T-cell (primary cell): Measurements from ENCODE around the gene FRRS1L. TPM values are rescaled to one million over a fixed set of nuclear protein-coding genes. Genes with fewer than 3 reads are reported as not detected.

Source experiments
- ATAC-seq, 4 experiments: fragments of 200-7000 bp in 3 of 4; fragments of 150-1000 bp in 1 of 4; cut with Tn5 transposase; replicated peaks in 1 of 4; 1 replicate in 3 of 4; 2 replicates in 1 of 4; pipeline ENCODE4 v1.10.0; 2021; ENCODE audit warnings: moderate library complexity in 3 of 4, mild to moderate bottlenecking in 2 of 4, moderate number of reproducible peaks in 1 of 4
- CTCF ChIA-PET, 2 donors: fragments of 300-600 bp; sonication (Branson Sonifier 250); formaldehyde crosslinking; loops; one replicate each; lab custom pipeline; 2022; ENCODE audit warnings: antibody characterized with exemption in 2 of 2; lab: Charles Lee
- POLR2A ChIA-PET, 2 donors: fragments of 300-600 bp; sonication (Branson Sonifier 250); formaldehyde crosslinking; loops; one replicate each; lab custom pipeline; 2022; ENCODE audit warnings: antibody characterized with exemption in 2 of 2; lab: Charles Lee
- DNase-seq, 35 experiments: peaks; one replicate each; pipeline versions ENCODE4 v3.0.0 to v3.0.0-alpha.2; 2013 to 2023
- H3K27ac ChIP-seq: one replicate; pipeline ENCODE4 v1.5.1; 2013; ENCODE audit warnings: low read length
- H3K27me3 ChIP-seq, 2 experiments: replicated peaks in 1 of 2; 1 replicate in 1 of 2; 2 replicates in 1 of 2; pipeline versions ENCODE4 v1.6.1 to v1.7.0; 2013; ENCODE audit warnings: low read length in 1 of 2, mixed read lengths in 1 of 2; ENCODE audit not compliant: control insufficient read depth in 2 of 2, insufficient read depth in 2 of 2; ENCODE audit errors: extremely low read depth in 1 of 2
- H3K36me3 ChIP-seq, 2 donors: 1 replicate in 1 of 2; 2 replicates in 1 of 2; pipeline versions ENCODE4 v1.6.1 to v1.7.0; 2013; ENCODE audit warnings: low read length in 1 of 2; ENCODE audit not compliant: control insufficient read depth in 2 of 2, insufficient read depth in 1 of 2; ENCODE audit errors: extremely low read depth in 1 of 2
- H3K4me1 ChIP-seq, 2 experiments: 1 replicate in 1 of 2; 2 replicates in 1 of 2; pipeline versions ENCODE4 v1.6.1 to v1.7.0; 2013; ENCODE audit warnings: low read length in 2 of 2, mixed read lengths in 1 of 2; ENCODE audit not compliant: insufficient read depth in 2 of 2, control insufficient read depth in 1 of 2; ENCODE audit errors: extremely low read depth in 1 of 2
- H3K4me3 ChIP-seq, 2 donors: 1 replicate in 1 of 2; 2 replicates in 1 of 2; pipeline versions ENCODE4 v1.5.1 to v1.7.0; 2013; ENCODE audit warnings: mild to moderate bottlenecking in 2 of 2, low read length in 1 of 2, moderate library complexity in 1 of 2; ENCODE audit not compliant: control insufficient read depth in 1 of 2; ENCODE audit errors: extremely low read depth in 1 of 2
- H3K9me3 ChIP-seq: 2 replicates; pipeline ENCODE4 v1.7.0; 2013
- H3K27ac Mint-ChIP-seq, 2 donors: one replicate each; pipeline ENCODE4 v1.8.0; 2020 to 2021; ENCODE audit warnings: mild to moderate bottlenecking in 2 of 2, mixed read lengths in 2 of 2
- H3K27me3 Mint-ChIP-seq, 2 donors: one replicate each; pipeline ENCODE4 v1.8.0; 2021 to 2022; ENCODE audit warnings: mixed read lengths in 2 of 2
- H3K36me3 Mint-ChIP-seq: one replicate; pipeline ENCODE4 v1.8.0; 2021; ENCODE audit warnings: mixed read lengths
- H3K4me1 Mint-ChIP-seq, 3 donors: one replicate each; pipeline ENCODE4 v1.8.0; 2020 to 2022; ENCODE audit warnings: mixed read lengths in 3 of 3, mild to moderate bottlenecking in 1 of 3
- H3K4me3 Mint-ChIP-seq, 3 donors: one replicate each; pipeline ENCODE4 v1.8.0; 2020 to 2022; ENCODE audit warnings: mild to moderate bottlenecking in 3 of 3, mixed read lengths in 3 of 3, moderate library complexity in 3 of 3
- H3K9me3 Mint-ChIP-seq, 3 donors: one replicate each; pipeline ENCODE4 v1.8.0; 2020 to 2022; ENCODE audit warnings: mixed read lengths in 3 of 3
- WGBS: methylation state at CpG from one replicate; pipeline ENCODE4 v1.1.5; 2013; ENCODE audit warnings: missing lambda C conversion rate; ENCODE audit not compliant: insufficient coverage; 5-methylcytosine and 5-hydroxymethylcytosine counted together
- total RNA-seq, 35 experiments: library from RNA in 6 of 35; stranded (reverse) in 6 of 35; fragments of 120-200 nt in 1 of 35; gene quantifications; one replicate each; pipeline versions ENCODE4 v1.2.1 to v1.2.4 and lab custom pipeline; 2013 to 2026

The FRRS1L gene
- total RNA-seq, 5 donors from 2014 or later (not counting 1 experiment from before 2014, with no cell fraction given) = 0.03 TPM; not detected in 4

DNA sequence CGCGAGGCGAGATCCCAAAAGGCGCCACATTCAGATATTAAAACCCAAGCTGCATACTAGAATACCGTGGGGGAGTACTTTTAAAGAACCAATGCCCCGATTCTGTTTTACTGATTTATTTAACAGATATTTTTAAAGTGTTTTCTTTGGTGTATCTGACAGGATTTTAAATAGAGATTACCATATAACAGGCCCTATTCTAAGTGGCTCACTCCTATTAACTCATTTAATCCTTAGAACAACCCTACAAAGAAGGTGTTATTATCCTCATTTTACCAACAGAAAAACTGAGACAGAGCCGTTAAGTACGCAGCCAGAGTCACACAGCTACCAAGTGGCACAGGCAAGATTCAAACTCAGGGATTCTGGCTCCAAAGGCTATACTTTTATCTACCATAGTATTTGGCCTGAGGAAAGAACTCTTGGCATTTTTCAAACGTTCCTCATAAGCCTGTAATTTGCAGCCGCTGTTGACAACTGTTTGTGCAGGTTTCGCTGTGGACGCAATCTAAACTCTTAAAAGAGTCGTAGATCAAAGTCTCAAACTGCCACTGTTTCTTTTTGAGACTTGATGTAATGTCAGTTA, 46.8 kb downstream of the FRRS1L start:
- Histone ChIP-seq H3K4me1 (peaks cover 14 to 41% of the 10 kb centered on the region in 2 experiments), H3K9me3 (no peaks in the 10 kb centered on the region), H3K4me3 (no peak overlapping the region), H3K27me3 (no peaks in the 10 kb centered on the region), H3K36me3 (no peaks in the 10 kb centered on the region), H3K27ac (no peak overlapping the region)
- no peaks in the 10 kb centered on the region for H3K9me3 Mint-ChIP-seq
- peak overlapping the region in 1 of 2 donors; percentile 55 for H3K27ac Mint-ChIP-seq
- H3K4me3 Mint-ChIP-seq = peak overlapping the region; percentile 93 to 96 (median 96)
- ATAC-seq (no peak), DNase-seq (no peak)
- no peaks in the 10 kb centered on the region for H3K27me3 Mint-ChIP-seq
- ChIA-PET POLR2A (interaction anchor here (0.6 to 1.1 kb wide), 3 partner anchors 9 to 26 kb away, joined by 3 read pairs; no protein-coding TSS in a partner anchor), CTCF (interaction anchor here in 1 of 2 donors (1.0 to 1.2 kb wide), 3 partner anchors 11 to 14 kb away, joined by 3 to 4 read pairs (median 3); no protein-coding TSS in a partner anchor)
- peaks cover 33 to 39% (median 36%) of the 10 kb centered on the region in 3 donors for H3K4me1 Mint-ChIP-seq
- H3K36me3 Mint-ChIP-seq = peaks cover 11% of the 10 kb centered on the region
- WGBS = 58% methylated on average over 4 of the region's 13 CpGs

DNA sequence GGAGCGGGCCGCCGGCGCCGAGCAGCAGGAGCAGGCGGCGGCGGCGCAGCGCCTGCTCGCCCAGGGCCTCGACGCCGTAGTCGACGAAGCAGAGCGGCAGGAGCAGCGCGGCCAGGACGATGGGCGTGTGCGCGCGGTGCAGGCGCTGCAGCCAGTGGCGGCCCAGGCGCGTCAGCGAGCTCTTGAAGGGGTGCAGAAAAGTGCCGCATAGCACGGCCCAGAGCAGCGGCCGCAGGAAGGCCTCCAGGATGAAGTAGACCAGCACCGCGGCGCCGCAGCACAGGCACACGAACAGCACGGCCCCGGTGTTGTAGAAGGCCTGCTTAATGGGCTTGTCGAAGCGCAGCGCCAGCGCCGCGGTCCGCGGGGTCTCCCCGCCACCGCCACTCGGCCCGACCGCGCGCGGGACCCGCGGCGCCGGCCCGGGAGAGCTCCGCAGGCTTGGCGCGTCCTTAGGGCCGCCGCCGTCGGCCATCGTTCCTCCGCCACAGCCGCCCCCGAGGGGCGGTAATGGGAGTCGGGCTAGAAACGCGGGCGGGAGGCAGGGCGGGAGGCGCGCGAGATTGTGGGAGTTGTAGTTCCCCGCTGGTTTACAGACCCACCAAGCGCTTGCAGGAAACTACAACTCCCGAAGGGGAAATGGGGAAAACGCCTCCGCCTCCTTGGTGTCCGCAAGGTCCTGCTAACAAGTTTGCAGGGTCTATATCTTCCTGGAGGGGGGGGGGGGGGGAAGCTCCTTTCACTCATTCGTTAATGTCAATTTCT, 47.4 kb downstream of the FRRS1L start, which contains the start of gene TMEM245:
Gene TMEM245, minus strand, starts transcription at position 509 of the 765 bp plus-strand sequence. Its CDS starts 34 bp downstream, at position 475.
- no peaks in the 10 kb centered on the region for H3K27me3 Mint-ChIP-seq
- no peaks in the 10 kb centered on the region for H3K9me3 Mint-ChIP-seq
- peaks cover 40 to 45% (median 42%) of the 10 kb centered on the region in 3 donors for H3K4me1 Mint-ChIP-seq
- DNase-seq = peak; percentile 80 to 98 (median 95)
- H3K36me3 Mint-ChIP-seq = peaks cover 14% of the 10 kb centered on the region
- H3K4me3 ChIP-seq = peak within 1 kb of the TSS; percentile 78 to 90
- no peaks in the 10 kb centered on the region for H3K36me3 ChIP-seq
- POLR2A ChIA-PET = interaction anchor here in 1 of 2 donors (0.6 to 1.1 kb wide), 2 partner anchors 9 to 13 kb away, joined by 3 read pairs; no protein-coding TSS in a partner anchor
- H3K27me3 ChIP-seq = no peaks in the 10 kb centered on the region
- no peaks in the 10 kb centered on the region for H3K9me3 ChIP-seq
- peak within 1 kb of the TSS; percentile 93 to 96 (median 96) for H3K4me3 Mint-ChIP-seq
- peak within 1 kb of the TSS; percentile 77 to 89 for H3K27ac Mint-ChIP-seq
- under 1% methylated on average over 80 of the region's 88 CpGs for WGBS
- peak within 1 kb of the TSS; percentile 37 for H3K27ac ChIP-seq
- peaks cover 14 to 41% of the 10 kb centered on the region in 2 experiments for H3K4me1 ChIP-seq
- ATAC-seq = peak; percentile 93 to 96 (median 94)
- CTCF ChIA-PET = interaction anchor here in 1 of 2 donors (1.0 to 1.2 kb wide), 3 partner anchors 10 to 13 kb away, joined by 3 to 4 read pairs (median 3); no protein-coding TSS in a partner anchor

DNA sequence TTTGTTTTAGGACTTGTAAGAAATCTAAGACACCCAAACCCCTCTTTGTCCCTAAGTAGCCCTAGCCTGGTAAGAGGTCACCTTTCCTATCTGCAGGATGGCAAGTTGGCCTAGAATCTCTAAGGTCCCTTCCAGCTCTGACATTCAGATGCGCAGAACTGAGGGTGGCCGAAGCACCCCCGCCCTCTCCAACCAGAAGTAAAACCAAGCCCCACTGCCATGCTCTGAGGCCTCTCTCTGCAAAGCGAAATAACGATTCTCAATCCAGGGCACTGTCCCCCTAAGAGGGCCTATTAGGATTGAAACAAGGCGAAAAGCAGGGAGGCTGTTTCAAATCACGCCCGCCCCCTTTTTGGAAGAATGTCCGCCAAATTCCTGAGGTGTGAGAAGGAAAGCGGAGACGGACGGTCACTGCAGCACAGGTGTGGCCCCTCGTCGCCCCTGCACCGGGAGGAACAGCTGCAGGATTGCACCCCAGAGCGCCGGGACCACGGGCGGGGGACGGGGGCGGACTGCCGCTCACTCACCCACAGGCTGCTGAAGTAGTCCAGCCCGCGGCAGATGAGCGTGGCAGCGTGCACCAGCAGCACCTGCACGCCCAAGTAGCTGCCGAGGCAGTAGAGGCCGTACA, 48.1 kb downstream of the FRRS1L start:
- Mint-ChIP-seq H3K27me3 (no peaks in the 10 kb centered on the region), H3K36me3 (peaks cover 21% of the 10 kb centered on the region), H3K27ac (peak overlapping the region; percentile 77 to 89), H3K4me1 (peaks cover 47 to 52% (median 49%) of the 10 kb centered on the region in 3 donors), H3K4me3 (peak overlapping the region; percentile 93 to 96 (median 96)), H3K9me3 (no peaks in the 10 kb centered on the region)
- CTCF ChIA-PET = interaction anchor here (0.7 to 1.2 kb wide), 3 partner anchors 9 to 10 kb away, joined by 3 read pairs; no protein-coding TSS in a partner anchor
- Histone ChIP-seq H3K27me3 (no peaks in the 10 kb centered on the region), H3K27ac (no peak overlapping the region), H3K36me3 (no peaks in the 10 kb centered on the region), H3K9me3 (no peaks in the 10 kb centered on the region), H3K4me1 (peaks cover 16 to 46% of the 10 kb centered on the region in 2 experiments), H3K4me3 (peak overlapping the region; percentile 78 to 90)
- POLR2A ChIA-PET = interaction anchor here (1.1 to 1.7 kb wide), 2 partner anchors 8 to 22 kb away, joined by 3 to 5 read pairs; no protein-coding TSS in a partner anchor
- under 1% methylated on average over 29 of the region's 29 CpGs for WGBS
- ATAC-seq = no peak
- DNase-seq = no peak

DNA sequence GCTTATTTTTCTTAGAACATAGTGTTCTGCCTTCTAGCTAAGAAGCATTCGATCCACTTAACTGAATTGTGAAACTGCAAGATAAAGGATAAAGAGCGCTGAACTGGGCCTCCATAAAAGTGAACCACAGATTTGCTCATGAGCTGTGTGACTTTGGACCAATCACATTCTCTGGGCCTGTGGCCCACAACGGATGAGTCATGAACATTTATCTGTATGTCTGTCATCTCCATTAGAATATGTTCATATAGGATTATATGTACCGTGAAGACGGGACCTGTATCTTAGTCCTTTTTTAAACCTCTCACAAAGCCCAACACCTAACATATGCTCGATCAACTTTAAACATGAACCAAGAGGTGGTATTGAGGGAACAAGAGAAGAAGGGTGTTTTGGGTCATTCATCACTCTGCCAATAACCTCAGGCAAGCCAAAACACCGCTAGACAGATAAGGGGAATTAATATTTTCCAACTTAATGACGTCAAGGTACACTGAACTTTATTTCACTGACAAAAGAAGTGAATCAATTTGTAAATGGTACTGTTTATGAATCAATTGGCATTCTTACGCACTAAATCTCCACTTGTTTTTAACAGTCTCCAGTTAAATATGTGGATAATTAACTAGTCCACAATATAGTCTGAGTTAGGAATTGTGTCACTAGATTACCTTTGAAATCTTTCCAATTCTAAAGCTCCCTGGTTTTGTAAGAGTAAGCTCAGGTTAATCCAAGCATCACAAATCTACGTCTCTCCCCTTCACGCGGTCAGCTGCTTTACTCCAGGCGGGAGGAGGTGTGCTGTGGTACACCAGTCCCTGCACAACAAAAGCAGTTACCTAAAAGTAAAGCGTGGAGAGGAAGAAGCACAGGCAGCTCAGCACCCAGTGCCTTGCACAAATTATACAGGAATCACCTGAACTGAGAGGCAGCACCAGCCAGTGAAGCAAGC, 48.9 kb downstream of the FRRS1L start:
- Histone ChIP-seq H3K4me3 (peak overlapping the region; percentile 78 to 90), H3K27me3 (no peaks in the 10 kb centered on the region), H3K4me1 (peaks cover 16 to 46% of the 10 kb centered on the region in 2 experiments), H3K9me3 (no peaks in the 10 kb centered on the region), H3K36me3 (no peaks in the 10 kb centered on the region), H3K27ac (no peak overlapping the region)
- Mint-ChIP-seq H3K4me3 (peak overlapping the region; percentile 93 to 96 (median 96)), H3K4me1 (peaks cover 54 to 60% (median 57%) of the 10 kb centered on the region in 3 donors), H3K36me3 (peaks cover 21% of the 10 kb centered on the region), H3K27ac (peak overlapping the region; percentile 77 to 89), H3K27me3 (no peaks in the 10 kb centered on the region), H3K9me3 (no peaks in the 10 kb centered on the region)
- POLR2A ChIA-PET = interaction anchor here (0.8 to 1.7 kb wide), 3 partner anchors 18 to 104 kb away, joined by 3 to 5 read pairs (median 4); no protein-coding TSS in a partner anchor
- ATAC-seq = peak in 2 of 4 experiments; percentile 10 to 24
- peak in 16 of 35 experiments; percentile 2 to 55 (median 16) for DNase-seq
- CTCF ChIA-PET = interaction anchor here (0.7 to 1.2 kb wide), 2 partner anchors 9 kb away, joined by 3 read pairs; no protein-coding TSS in a partner anchor
- 0% methylated on average over 1 of the region's 14 CpGs for WGBS

- Histone ChIP-seq H3K27me3 (no peaks in the 10 kb centered on the region), H3K9me3 (no peaks in the 10 kb centered on the region), H3K27ac (no peak overlapping the region), H3K4me3 (no peak overlapping the region), H3K36me3 (no peaks in the 10 kb centered on the region), H3K4me1 (peaks cover 21 to 56% of the 10 kb centered on the region in 2 experiments)
- peaks cover 21% of the 10 kb centered on the region for H3K36me3 Mint-ChIP-seq
- H3K9me3 Mint-ChIP-seq = no peaks in the 10 kb centered on the region
- peak overlapping the region; percentile 9 to 70 for H3K27ac Mint-ChIP-seq
- peak overlapping the region; percentile 53 to 96 (median 93) for H3K4me3 Mint-ChIP-seq
- H3K27me3 Mint-ChIP-seq = no peaks in the 10 kb centered on the region
- WGBS = no CpG with 5 or more reads among the region's 3 CpGs
- CTCF ChIA-PET = no interaction called here
- ATAC-seq = no peak
- H3K4me1 Mint-ChIP-seq = peaks cover 75 to 80% (median 78%) of the 10 kb centered on the region in 3 donors
- no peak for DNase-seq
- POLR2A ChIA-PET = no interaction called here
Measured at GRCh38 chr9:109115931-109116526, 51.0 kb downstream of the FRRS1L start.
